NB4 (cell line): ENCODE data around the gene PTCH1.

Experiments
- POLR2A ChIP-seq: IDR thresholded peaks from 2 replicates; pipeline ENCODE4 v1.6.1; 2011; ENCODE audit warnings: mild to moderate bottlenecking; ENCODE audit not compliant: insufficient read length; ENCODE audit errors: extremely low read depth
- TF ChIP-seq, protein P1 (sequence below): IDR thresholded peaks from one replicate; pipeline ENCODE4 v1.5.1; 2012; ENCODE audit warnings: low read depth, low read length
- TF ChIP-seq, protein P2 (sequence below): IDR thresholded peaks from 2 replicates; pipeline ENCODE4 v1.6.1; 2011; ENCODE audit warnings: low read depth, low read length

DNA sequence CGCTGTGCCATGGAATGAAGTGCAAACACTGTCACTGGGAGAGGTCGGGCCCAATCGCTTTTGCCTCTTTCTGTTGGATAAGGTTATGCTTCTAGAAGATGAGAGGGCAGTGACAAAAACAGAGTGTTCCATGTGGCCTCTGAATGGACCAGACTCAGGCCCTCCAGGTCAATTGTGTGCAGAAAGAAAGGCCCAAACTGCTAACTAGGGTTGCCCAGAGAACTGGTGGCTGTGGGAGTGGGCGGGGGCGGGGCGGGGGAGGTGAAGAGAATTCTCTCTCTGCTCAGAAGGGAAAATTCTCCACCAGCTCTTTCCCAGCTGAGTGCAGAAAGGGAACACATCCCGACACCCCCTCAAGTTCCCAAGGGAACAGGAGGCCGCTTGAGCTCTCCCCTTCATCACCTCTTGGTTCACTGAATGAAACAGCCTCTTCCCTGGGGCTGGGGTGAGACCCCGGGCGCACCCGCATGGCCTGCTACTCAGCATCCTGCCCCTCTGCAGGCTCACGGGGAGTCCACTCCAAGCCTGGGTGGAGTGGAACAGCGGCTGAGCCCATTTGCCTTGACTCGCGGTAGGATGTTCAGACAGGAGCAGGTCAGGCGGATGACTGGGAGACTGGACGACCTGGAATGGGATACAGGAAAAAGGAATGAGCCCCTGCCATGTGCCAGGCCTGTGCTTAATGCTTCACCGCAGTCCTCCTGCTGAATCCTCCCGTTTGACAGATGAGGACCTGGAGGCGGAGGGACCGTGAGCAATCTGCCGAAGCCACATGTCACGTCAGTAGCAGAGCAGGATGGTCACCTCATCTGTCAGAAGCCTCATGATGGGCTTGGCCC, 105.5 kb downstream of the PTCH1 start:
- TF ChIP-seq, protein P1, sequence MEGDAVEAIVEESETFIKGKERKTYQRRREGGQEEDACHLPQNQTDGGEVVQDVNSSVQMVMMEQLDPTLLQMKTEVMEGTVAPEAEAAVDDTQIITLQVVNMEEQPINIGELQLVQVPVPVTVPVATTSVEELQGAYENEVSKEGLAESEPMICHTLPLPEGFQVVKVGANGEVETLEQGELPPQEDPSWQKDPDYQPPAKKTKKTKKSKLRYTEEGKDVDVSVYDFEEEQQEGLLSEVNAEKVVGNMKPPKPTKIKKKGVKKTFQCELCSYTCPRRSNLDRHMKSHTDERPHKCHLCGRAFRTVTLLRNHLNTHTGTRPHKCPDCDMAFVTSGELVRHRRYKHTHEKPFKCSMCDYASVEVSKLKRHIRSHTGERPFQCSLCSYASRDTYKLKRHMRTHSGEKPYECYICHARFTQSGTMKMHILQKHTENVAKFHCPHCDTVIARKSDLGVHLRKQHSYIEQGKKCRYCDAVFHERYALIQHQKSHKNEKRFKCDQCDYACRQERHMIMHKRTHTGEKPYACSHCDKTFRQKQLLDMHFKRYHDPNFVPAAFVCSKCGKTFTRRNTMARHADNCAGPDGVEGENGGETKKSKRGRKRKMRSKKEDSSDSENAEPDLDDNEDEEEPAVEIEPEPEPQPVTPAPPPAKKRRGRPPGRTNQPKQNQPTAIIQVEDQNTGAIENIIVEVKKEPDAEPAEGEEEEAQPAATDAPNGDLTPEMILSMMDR = no peak
- TF ChIP-seq POLR2A = no peak
- TF ChIP-seq, protein P2, sequence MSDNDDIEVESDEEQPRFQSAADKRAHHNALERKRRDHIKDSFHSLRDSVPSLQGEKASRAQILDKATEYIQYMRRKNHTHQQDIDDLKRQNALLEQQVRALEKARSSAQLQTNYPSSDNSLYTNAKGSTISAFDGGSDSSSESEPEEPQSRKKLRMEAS = no peak
